ENCODE measurements around the gene RALGPS2. TPM values are rescaled to one million over a fixed set of nuclear protein-coding genes. Genes with fewer than 3 reads are reported as not detected.

Gene RALGPS2
- total and polyA plus RNA-seq, 2 of the 13 experiments (the other 11 are each of a cell fraction or from before 2014, with no cell fraction given), result 15.6 to 36.0 TPM

DNA sequence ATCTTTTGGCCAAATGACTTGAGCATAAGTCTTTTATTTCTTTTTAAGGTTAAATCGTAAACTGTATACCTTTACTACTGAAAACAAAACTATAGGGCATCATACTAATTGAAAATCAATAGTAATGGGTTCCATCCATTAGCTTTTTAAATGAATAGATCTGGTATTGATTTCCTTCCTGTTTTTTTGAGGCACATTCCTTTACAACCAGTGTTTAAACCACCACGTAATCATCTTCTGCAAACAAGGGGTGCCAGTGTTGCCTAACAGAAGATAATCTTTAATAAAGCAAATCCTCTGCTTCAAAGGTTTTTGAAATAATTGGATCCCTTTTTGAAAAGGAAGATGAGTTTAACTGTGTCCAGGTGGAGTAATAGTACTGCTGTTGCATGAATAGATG, 194.5 kb downstream of the RALGPS2 start (continued):
- TF ChIP-seq FOXK1 (CRISPR knock-in tag; IDR thresholded peaks at IDR 0.05; ENCODE audit: borderline replicate concordance, low read depth), result no peak
- TF ChIP-seq, protein P1, sequence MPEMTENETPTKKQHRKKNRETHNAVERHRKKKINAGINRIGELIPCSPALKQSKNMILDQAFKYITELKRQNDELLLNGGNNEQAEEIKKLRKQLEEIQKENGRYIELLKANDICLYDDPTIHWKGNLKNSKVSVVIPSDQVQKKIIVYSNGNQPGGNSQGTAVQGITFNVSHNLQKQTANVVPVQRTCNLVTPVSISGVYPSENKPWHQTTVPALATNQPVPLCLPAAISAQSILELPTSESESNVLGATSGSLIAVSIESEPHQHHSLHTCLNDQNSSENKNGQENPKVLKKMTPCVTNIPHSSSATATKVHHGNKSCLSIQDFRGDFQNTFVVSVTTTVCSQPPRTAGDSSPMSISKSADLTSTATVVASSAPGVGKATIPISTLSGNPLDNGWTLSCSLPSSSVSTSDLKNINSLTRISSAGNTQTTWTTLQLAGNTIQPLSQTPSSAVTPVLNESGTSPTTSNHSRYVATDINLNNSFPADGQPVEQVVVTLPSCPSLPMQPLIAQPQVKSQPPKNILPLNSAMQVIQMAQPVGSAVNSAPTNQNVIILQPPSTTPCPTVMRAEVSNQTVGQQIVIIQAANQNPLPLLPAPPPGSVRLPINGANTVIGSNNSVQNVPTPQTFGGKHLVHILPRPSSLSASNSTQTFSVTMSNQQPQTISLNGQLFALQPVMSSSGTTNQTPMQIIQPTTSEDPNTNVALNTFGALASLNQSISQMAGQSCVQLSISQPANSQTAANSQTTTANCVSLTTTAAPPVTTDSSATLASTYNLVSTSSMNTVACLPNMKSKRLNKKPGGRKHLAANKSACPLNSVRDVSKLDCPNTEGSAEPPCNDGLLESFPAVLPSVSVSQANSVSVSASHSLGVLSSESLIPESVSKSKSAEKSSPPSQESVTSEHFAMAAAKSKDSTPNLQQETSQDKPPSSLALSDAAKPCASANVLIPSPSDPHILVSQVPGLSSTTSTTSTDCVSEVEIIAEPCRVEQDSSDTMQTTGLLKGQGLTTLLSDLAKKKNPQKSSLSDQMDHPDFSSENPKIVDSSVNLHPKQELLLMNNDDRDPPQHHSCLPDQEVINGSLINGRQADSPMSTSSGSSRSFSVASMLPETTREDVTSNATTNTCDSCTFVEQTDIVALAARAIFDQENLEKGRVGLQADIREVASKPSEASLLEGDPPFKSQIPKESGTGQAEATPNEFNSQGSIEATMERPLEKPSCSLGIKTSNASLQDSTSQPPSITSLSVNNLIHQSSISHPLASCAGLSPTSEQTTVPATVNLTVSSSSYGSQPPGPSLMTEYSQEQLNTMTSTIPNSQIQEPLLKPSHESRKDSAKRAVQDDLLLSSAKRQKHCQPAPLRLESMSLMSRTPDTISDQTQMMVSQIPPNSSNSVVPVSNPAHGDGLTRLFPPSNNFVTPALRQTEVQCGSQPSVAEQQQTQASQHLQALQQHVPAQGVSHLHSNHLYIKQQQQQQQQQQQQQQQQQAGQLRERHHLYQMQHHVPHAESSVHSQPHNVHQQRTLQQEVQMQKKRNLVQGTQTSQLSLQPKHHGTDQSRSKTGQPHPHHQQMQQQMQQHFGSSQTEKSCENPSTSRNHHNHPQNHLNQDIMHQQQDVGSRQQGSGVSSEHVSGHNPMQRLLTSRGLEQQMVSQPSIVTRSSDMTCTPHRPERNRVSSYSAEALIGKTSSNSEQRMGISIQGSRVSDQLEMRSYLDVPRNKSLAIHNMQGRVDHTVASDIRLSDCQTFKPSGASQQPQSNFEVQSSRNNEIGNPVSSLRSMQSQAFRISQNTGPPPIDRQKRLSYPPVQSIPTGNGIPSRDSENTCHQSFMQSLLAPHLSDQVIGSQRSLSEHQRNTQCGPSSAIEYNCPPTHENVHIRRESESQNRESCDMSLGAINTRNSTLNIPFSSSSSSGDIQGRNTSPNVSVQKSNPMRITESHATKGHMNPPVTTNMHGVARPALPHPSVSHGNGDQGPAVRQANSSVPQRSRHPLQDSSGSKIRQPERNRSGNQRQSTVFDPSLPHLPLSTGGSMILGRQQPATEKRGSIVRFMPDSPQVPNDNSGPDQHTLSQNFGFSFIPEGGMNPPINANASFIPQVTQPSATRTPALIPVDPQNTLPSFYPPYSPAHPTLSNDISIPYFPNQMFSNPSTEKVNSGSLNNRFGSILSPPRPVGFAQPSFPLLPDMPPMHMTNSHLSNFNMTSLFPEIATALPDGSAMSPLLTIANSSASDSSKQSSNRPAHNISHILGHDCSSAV (CRISPR knock-in tag; IDR thresholded peaks at IDR 0.05; ENCODE audit: borderline replicate concordance), result no peak
- TF ChIP-seq, protein P2, sequence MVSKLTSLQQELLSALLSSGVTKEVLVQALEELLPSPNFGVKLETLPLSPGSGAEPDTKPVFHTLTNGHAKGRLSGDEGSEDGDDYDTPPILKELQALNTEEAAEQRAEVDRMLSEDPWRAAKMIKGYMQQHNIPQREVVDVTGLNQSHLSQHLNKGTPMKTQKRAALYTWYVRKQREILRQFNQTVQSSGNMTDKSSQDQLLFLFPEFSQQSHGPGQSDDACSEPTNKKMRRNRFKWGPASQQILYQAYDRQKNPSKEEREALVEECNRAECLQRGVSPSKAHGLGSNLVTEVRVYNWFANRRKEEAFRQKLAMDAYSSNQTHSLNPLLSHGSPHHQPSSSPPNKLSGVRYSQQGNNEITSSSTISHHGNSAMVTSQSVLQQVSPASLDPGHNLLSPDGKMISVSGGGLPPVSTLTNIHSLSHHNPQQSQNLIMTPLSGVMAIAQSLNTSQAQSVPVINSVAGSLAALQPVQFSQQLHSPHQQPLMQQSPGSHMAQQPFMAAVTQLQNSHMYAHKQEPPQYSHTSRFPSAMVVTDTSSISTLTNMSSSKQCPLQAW (CRISPR knock-in tag; IDR thresholded peaks at IDR 0.05), result no peak

Data from HepG2 (cell line).